Measurements from ENCODE around the gene PRKAG2.

PRKAG2 gene

DNA sequence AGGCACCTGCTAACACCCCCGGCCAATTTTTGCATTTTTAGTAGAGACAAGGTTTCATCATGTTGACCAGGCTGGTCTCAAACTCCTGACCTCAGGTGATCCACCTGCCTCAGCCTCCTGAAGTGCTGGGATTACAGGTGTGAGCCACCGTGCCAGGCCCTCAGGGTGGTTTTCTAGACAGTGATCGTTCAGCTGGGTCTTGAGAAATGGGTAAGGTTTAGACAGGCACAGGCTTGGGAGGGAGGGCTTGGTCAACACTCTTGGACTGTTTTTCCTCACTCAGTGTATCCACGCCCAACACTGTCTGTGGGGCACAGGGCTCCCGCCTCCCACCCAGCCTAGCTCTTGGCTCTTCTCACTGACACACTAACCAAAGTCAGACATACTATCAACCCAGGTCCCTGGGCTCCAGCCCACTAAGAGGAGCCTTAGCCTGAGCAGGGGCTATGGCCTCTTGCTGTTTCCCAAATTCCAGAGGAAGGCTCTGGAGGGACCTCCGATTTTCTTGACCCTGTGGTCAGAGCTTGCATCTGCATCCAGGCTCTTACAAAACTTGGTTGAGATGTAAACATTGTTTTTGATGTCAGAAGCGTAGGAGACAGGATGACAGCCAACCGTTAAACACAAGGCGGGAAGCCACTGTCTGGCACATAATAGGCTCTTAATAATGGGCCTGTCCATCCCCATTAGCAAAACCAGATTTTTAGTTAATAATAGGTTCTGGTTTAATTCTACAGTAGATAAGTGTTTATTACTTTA, 143.9 kb downstream of the PRKAG2 start:
- no peak for DNase-seq (ENCODE audit: low read depth)
- in situ Hi-C loops (cut with HindIII; ENCODE audit: low sequenced_read_pairs): loop anchor here (25.0 kb wide), 1 partner anchor 371 kb away; no protein-coding TSS in a partner anchor
- no peak overlapping the region for H3K4me3 ChIP-seq (ENCODE audit: low read depth, low read length)
- TF ChIP-seq, protein P1, sequence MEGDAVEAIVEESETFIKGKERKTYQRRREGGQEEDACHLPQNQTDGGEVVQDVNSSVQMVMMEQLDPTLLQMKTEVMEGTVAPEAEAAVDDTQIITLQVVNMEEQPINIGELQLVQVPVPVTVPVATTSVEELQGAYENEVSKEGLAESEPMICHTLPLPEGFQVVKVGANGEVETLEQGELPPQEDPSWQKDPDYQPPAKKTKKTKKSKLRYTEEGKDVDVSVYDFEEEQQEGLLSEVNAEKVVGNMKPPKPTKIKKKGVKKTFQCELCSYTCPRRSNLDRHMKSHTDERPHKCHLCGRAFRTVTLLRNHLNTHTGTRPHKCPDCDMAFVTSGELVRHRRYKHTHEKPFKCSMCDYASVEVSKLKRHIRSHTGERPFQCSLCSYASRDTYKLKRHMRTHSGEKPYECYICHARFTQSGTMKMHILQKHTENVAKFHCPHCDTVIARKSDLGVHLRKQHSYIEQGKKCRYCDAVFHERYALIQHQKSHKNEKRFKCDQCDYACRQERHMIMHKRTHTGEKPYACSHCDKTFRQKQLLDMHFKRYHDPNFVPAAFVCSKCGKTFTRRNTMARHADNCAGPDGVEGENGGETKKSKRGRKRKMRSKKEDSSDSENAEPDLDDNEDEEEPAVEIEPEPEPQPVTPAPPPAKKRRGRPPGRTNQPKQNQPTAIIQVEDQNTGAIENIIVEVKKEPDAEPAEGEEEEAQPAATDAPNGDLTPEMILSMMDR (IDR thresholded peaks at IDR 0.05; ENCODE audit: low read depth, low read length, missing control alignments): no peak

DNA sequence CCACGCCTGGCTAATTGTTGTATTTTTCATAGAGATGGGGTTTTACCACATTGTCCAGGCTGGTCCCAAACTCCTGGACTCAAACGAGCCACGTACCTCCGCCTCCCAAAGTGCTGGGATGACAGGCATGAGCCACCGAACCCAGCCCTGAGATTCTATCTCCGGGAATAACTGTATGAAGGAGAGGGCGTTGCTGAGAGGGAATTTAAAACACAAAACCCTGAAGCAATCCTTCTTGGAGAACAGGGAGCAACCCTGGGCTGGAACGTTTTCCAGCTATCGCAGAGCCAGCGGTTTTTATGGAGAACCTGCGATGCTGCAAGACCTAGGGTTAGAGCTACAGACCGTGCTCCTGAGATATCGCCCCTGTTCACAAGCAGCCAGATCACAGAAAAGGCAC, 144.6 kb downstream of the PRKAG2 start:
- no peak for DNase-seq (ENCODE audit: low read depth)
- H3K4me3 ChIP-seq (ENCODE audit: low read depth, low read length): no peak overlapping the region
- TF ChIP-seq, protein P1 (IDR thresholded peaks at IDR 0.05; ENCODE audit: low read depth, low read length, missing control alignments): no peak
- in situ Hi-C loops (cut with HindIII; ENCODE audit: low sequenced_read_pairs): loop anchor here (25.0 kb wide), 1 partner anchor 370 kb away; no protein-coding TSS in a partner anchor

DNA sequence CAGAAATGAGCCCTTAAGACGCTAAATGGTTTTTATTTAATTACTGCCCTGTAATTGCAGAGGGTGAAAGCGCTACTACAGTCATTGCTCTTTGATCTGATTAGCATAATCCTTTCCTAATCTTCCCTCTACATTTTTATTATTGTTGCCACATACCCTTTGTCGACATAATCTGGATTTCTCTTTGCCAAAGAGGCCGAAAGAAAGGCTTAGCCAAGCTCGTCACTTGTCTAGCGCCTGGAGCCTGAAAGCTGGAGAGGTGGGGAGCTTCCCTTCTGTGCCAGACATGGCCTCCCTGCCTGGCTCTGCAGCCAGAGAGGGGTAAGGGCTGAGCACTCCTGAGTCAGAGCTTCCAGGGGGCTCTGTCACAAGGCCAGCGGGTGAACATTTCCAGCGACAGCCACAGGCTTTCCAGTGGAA, 145.9 kb downstream of the PRKAG2 start:
- H3K4me3 ChIP-seq (ENCODE audit: low read depth, low read length): no peak overlapping the region
- DNase-seq (ENCODE audit: low read depth): no peak
- in situ Hi-C loops (cut with HindIII; ENCODE audit: low sequenced_read_pairs): loop anchor here (25.0 kb wide), 1 partner anchor 369 kb away; no protein-coding TSS in a partner anchor
- TF ChIP-seq, protein P1 (IDR thresholded peaks at IDR 0.05; ENCODE audit: low read depth, low read length, missing control alignments): no peak

DNA sequence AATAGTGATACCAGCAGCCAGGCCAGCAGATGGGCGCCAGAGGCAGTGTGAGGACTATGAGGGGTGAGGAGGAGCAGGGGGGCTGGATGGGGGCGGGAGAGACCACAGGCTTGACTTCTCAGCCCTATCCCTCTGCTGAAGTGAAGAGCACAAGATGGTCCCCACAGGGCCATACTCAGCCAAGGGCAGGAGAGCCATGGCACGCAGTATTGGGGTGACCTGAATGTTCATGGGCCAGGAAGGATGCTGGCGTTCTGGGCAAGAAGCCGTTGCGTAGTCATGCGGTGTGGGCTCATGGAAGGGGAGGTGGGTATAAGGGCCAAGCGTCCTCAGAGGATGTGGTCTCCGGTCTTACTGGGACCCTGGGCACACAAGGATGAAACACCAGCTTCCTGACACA, 146.3 kb downstream of the PRKAG2 start:
- TF ChIP-seq, protein P1 (IDR thresholded peaks at IDR 0.05; ENCODE audit: low read depth, low read length, missing control alignments): no peak
- no peak overlapping the region for H3K4me3 ChIP-seq (ENCODE audit: low read depth, low read length)
- no peak for DNase-seq (ENCODE audit: low read depth)
- in situ Hi-C loops (cut with HindIII; ENCODE audit: low sequenced_read_pairs): loop anchor here (25.0 kb wide), 1 partner anchor 368 kb away; no protein-coding TSS in a partner anchor

DNA sequence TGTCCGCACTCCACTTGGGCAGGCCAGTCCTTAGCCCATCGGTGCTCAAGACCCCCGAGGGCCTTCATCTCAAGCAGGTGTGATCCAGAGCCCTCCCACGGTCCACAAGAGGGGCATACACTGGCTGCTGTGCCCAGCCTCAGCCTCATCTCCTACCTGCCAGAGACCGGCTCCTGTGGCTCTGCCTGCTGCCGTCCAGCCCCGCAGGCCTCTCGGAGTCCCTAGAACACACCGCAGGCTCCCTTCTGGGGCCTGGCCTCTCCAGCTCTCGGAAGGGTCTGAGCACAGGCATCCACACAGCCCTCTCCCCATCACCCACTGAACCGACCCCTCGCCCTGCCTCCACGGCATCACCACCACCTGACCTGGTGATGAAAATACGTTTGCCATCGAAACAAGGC, 147.4 kb downstream of the PRKAG2 start:
- TF ChIP-seq, protein P1 (IDR thresholded peaks at IDR 0.05; ENCODE audit: low read depth, low read length, missing control alignments): no peak
- DNase-seq (ENCODE audit: low read depth): no peak
- in situ Hi-C loops (cut with HindIII; ENCODE audit: low sequenced_read_pairs): loop anchor here (25.0 kb wide), 1 partner anchor 367 kb away; no protein-coding TSS in a partner anchor
- no peak overlapping the region for H3K4me3 ChIP-seq (ENCODE audit: low read depth, low read length)

DNA sequence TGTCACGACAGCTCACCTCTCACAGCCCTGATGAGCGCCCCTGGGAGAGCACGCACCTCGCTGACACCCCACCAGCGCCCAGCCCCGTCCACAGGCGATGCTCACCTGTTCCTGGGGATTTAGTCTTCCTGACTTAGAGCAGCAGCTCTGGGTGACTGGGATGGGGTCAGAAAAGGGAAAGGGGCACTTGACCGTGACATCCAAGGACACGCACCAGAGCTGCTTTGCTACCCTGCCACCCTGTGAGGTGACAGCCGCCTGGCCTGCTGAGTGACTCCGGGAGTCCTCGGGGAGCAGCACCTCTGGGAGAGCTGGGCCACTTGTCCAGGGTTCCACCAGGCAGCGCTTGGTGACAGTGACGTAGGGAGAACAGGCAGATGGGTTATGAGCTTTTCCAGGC, 148.2 kb downstream of the PRKAG2 start:
- TF ChIP-seq, protein P1 (IDR thresholded peaks at IDR 0.05; ENCODE audit: low read depth, low read length, missing control alignments): no peak
- no peak for DNase-seq (ENCODE audit: low read depth)
- in situ Hi-C loops (cut with HindIII; ENCODE audit: low sequenced_read_pairs): loop anchor here (25.0 kb wide), 1 partner anchor 366 kb away; no protein-coding TSS in a partner anchor
- no peak overlapping the region for H3K4me3 ChIP-seq (ENCODE audit: low read depth, low read length)
